COLO829 (cell line): ENCODE results near the gene CAPN5.

Source experiments
- DNase-seq: peaks from one replicate; pipeline ENCODE4 v3.0.0; 2012; ENCODE audit warnings: low spot score

The CAPN5 gene

GRCh38 chr11:77120571-77120970 lies 53.8 kb downstream of the CAPN5 start:
- DNase-seq = no peak

DNA sequence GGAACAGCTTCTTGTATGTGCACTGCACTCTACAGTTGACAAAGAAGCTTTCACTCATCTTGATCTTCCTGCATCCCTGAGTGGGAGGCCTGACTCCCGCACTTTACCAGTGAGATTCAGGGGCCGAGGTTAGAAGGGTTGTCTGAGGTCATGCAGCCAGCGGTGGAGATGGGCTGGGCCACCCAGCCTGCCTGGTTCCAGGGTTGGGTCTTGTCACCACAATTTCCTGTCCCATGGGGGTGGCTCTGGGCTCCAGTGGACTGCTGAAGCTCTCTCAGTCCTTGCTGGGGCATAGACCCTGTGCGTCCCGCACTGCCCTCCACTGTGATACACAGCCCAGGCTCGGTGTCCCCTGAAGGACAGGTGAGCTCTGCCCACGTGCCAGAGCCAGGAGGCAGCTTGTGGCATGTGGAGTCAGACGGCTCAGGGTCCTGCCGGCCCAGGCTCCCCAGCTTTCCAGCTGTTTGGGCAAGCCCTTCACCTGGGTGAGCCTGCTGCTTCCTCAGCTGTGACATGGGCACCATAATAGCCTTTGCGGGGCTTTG lies 54.4 kb downstream of the CAPN5 start:
- no peak for DNase-seq

- DNase-seq = no peak
Observed at GRCh38 chr11:77121876-77122575, 55.3 kb downstream of the CAPN5 start.

- DNase-seq = no peak
Observed at GRCh38 chr11:77122576-77123212, 55.9 kb downstream of the CAPN5 start.

- no peak for DNase-seq
Observed at GRCh38 chr11:77123591-77123990, 56.8 kb downstream of the CAPN5 start.

GRCh38 chr11:77124041-77124440 lies 57.3 kb downstream of the CAPN5 start:
- no peak for DNase-seq

GRCh38 chr11:77124488-77124887 lies 57.7 kb downstream of the CAPN5 start:
- no peak for DNase-seq

DNA sequence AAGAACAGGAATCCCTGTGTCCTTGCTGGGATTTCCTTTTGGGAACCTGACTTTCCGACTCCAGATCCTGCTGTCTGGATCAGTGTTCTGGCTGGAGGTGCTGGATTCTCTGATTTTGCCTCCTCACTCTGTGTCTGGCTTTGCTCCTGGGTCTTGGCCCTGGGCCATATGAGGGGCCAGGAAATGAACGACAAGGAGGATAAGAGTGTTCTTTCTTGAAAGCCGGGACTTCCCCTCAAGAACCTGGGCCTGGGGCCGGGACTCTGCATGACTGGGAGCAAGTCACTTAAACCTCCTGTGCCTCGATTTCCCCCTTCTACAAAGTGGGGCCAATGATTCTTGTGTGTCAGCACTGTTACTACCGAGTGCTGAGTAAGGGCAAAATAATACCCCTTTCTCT lies 58.4 kb downstream of the CAPN5 start:
- no peak for DNase-seq

DNA sequence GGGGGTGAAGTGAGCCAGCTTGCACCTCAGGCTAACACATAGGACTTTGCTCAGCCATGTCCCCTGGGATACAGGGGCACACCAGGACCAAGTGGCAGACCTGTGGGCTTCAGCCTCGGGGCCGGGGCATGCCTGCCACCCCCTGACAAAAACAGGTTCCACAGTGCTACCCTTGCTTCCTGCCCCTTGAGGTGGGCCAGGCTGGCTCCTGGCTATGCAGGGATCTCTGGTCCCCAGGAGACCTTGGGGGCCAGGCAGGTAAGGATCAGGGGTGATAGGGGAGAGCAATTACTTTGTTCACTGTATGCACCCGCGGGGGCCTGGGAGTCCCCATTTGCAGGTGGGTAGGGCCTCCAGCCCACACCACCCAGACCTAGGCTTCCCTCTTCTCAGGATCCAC lies 58.9 kb downstream of the CAPN5 start:
- no peak for DNase-seq

DNA sequence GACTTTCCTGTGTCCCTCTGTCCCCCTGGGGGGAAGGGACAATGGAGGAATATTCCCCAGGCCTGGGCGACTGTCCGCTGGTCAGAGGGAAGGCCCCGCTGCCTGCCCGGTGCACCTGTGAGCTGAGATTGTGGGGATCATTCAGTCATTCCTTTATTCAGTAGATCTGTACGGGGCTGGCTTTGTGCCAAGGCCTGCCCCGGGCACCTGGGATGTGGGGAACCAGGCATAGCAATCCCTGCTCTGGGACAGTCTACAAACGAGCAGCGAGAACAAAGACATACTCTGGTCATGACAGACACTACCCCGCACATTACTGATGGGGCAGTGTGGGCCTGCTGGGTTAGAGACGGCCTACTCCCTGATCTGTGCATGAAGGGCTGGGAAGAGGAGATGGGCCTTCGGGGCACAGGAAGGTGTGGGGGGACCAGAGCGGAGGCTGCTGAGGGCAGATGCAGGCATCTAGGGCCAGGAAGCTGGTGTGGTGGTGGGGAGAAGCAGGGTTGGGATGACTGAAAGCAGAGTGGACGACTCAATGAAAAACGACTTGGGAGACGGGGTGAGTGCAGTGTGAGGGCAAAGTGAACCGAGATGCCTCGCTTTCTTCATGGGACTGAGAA lies 59.5 kb downstream of the CAPN5 start:
- no peak for DNase-seq

DNA sequence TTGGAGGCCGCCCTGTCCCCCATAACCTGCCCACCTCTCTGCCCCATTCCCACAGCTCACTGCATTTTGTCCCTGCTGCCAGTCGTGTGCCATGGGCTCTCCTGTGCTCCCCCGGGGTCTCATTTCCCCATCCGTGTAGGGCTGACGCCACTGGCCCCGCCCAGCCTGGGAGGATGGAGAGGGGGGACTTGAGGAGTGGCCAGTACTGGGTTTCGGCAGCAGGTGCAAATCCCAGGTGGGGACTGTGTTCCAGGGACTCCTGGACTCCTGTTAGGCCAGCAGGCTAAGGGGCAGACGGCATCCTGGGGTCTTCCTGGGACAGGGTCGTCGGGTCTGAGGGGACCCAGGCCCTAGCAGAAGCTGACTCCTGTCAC lies 60.1 kb downstream of the CAPN5 start:
- DNase-seq = no peak

GRCh38 chr11:77127235-77127911 lies 60.6 kb downstream of the CAPN5 start:
- peak; percentile 25 for DNase-seq

GRCh38 chr11:77127920-77128691 lies 61.3 kb downstream of the CAPN5 start, which contains the start of gene MYO7A:
Gene MYO7A, plus strand, starts transcription at chr11:77128246. Its CDS starts 2,389 bp downstream, at chr11:77130635.
- no peak for DNase-seq

- no peak for DNase-seq
Observed at GRCh38 chr11:77129069-77129841, 62.5 kb downstream of the CAPN5 start.

- no peak for DNase-seq
Observed at GRCh38 chr11:77129842-77130756, 63.3 kb downstream of the CAPN5 start.

DNA sequence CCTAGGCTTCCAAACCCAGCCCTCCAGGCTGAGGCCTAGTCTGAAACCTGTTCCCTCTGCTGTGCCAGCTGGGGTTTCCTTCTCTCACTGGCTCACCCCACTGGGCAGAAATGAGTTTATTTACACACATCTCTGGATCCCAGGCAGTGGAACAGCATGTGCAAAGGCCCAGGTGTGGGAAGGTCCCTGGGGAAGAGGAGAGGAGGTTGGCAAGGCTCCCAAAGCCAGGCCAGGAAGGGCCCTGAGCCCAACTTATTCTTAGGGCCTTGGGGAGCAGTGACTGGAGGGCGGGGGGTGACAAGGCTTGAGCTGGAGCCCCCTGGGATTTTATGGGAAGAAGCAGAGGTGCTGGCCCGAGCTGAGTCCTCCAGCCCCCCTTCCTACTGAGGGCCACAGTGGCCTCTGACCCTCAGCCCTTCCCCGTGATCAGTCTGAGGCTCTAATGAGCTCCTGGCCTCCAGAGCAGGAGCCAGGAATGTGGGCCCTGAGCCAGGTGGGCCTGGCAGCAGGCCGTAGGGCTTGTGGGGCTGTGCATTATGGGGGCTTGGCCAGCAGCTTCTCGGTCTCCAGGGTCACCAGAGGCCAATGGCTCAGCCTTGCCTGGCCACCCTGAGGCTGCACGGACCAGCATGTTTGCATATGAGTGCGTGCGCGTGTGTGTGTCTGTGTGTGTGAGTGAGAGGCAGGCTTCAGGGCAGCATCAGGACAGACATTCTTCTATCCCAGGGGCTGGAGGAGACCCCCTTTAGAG lies 64.2 kb downstream of the CAPN5 start:
- no peak for DNase-seq

- no peak for DNase-seq
Observed at GRCh38 chr11:77131560-77131959, 64.8 kb downstream of the CAPN5 start.

GRCh38 chr11:77135069-77135468 lies 68.3 kb downstream of the CAPN5 start:
- no peak for DNase-seq

DNA sequence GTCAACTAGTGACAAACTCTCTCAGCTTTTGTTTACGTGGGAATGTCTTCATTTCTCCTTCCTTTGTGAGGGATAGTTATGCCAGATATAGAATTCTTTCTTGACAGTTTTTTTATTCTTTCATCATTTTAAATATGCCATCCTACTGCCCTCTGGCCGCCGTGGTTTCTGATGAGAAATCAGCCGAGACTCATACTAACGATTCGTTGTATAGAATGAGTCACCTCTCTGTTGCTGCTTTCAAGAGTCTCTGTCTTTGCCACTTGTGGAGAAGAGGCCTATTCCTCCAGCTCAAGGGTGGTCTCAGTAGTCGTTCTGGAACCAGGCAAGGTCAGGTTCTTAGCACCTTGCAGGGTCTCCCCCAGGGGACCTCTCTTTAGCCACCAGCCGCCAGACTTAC lies 69.3 kb downstream of the CAPN5 start:
- DNase-seq = peak; percentile 13
